Sciatic nerve (tissue), 2 donors: ENCODE results near the gene TRAPPC12. TPM values are rescaled to one million over a fixed set of nuclear protein-coding genes. Genes with fewer than 3 reads are reported as not detected.

Source experiments
- ATAC-seq: fragments of 200-7000 bp; cut with Tn5 transposase; one replicate; pipeline ENCODE4 v1.9.1; 2020; ENCODE audit warnings: mild to moderate bottlenecking, moderate library complexity
- DNase-seq: peaks from one replicate; pipeline ENCODE4 v3.0.0-alpha.2; 2020; ENCODE audit warnings: low spot score
- intact Hi-C: fragments of 100-400 bp; cut with DNase I; formaldehyde crosslinking; loops from one replicate; pipeline ENCODE4 v1.14.2; 2022
- total RNA-seq: library from RNA; stranded (reverse); fragmentation: NEBNext Ultra II Directional; extraction: Animal tissue kit (Norgen Biotek cat#: 25700); gene quantifications from one replicate; pipeline ENCODE4 v1.2.1, GENCODE V29; 2021
- donor health status: DM: no; HTN: no; CAD: no.
- donor health status: DM: no; HTN: no; CAD: no.

TRAPPC12 gene
- total RNA-seq, 1 donor from 2014 or later = 139 TPM

DNA sequence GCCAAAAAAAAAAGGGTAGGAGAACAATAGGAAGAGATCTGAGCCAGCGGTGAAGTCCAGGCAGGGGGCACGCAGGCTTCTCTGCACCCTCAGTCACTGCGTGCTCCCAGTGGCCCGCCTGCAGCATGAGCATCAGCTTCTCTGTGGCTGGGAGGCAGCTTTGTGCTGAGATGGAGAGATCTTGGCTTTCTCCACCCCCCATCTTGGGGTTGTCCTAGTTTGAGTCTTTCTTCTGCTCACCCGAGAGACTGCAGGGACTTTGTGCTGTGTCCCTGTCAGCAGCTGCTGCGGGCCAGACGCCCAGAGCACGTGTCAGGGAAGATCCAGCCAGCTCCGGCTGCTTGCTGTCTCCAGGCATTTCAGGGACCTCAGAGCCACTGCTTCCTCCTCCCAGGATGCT lies 20.3 kb downstream of the TRAPPC12 start:
- DNase-seq = no peak

DNA sequence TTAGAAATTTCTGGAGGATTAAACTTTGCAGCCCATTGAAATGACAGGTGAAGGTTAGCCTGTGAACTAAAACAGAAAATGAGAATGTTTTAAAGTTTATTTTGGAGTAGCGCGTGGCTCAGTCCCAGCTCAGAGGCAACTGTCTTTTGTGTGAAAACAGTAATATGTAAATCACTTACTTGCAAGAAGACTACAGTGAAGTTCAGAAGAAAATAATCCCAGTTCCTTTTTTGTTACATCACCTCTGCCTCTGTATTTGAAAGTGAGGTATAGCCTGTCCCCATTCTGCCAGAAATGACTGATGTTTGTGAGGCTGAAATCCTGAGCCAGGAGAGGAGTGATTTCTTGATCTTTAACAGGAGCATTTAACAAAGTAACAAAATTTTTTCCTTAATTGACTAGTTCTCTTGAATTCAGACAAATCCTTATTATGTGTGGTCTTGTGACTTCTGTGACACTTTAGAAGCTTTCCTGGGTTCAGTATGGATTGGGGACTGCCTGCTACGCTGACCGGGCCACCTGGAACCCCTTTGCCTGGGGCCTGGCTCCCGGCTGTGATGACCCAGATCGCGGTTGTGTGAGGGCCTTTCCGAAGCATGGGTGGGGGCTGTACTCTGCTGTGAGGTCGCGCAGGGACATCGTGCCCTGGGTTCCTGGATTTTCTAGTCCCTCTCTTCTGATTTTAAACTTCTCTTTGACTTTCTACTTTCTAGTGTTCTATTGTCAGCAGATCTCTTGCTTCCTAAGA lies 24.3 kb downstream of the TRAPPC12 start:
- DNase-seq (no peak), ATAC-seq (no peak)
- intact Hi-C loops = no loop called here

More for the DNA sequence above, 20.3 kb downstream of the TRAPPC12 start:
- peak; percentile 93 for ATAC-seq
- intact Hi-C loops = no loop called here

DNA sequence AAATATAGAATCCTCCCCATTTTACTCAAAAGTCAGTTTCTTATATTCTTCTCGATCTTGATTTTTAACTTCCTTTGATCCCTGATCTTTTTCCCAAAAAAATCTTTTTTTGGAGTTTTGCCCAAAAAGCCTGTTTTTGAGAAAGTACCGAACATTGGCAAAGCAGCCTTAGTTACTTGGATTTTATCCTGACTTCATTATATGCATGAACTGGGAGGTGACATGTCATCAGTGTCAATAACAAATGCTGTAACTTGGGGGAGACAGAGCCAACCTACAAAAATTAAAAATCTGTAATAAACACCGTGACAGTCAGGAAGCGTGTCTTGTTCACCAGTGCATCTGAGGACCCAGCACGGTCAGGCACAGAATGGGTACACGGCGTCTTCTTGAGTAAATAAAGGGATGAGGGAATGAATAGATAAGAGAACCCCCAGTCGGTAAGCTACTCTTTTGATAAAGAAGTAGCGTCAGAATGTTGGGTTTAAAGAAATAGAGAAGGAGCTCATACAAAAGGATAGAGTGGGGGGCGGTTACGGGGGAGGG lies 24.9 kb downstream of the TRAPPC12 start:
- no peak for DNase-seq
- intact Hi-C loops = no loop called here
- ATAC-seq = no peak

DNA sequence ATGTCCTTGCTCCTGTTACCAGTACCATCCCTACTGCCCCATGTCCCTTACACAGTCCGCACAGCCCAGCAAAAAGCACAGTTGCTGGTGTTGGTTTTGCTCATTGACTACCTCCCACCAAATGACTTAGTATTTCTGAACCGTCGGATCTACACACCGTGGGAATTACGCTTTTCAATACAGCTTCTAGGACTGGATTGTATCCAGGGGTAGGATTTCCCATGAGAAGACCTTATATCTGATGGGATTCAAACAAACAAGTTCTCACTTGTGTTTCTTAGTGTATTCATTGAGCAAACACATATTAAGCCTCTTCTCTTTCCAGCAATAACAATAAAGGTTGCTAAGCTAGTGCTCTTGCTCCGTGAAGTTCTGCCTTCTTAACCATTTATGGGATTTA lies 25.8 kb downstream of the TRAPPC12 start:
- no peak for ATAC-seq

DNA sequence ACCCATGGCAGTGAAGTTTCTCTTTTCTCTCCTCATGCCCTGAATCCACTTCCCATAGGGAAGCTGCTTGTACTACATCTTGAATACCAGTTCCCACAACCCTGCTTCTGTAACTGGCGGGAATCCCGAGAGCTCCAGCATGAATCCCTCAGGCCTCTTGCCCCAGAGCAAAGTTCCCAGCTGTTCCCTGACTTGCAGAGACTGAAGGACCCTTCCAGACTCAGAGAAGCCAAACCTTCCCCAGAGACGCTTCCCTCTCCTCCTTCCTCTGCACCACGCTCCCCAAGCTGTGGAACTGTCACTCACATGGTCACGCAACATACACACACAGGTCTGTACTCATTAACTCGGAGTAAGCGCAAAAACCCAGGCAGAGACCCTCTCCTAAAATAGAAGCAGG lies 26.4 kb downstream of the TRAPPC12 start:
- intact Hi-C loops = no loop called here

More for the DNA sequence above, 25.8 kb downstream of the TRAPPC12 start:
- DNase-seq = no peak
- intact Hi-C loops = no loop called here

DNA sequence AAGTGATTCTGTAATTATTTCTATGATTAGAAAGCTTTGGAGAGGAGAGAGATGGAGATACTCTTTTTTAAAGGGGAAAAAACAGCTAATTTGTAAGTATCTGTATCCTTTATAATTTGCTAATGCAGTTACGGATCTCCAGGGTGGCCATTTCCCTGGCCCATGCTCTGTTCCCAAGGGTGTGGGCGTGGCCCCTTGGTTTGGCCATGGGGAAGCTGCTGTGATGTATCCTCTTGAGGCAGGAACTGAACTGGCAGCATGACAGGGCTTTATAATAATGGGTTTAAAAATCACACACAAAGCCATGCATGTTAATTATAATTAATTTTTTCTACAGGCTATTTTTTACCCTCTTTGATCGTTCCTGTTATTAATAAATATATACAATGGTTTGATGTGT lies 27.0 kb downstream of the TRAPPC12 start:
- ATAC-seq = no peak
- intact Hi-C loops = no loop called here
- no peak for DNase-seq

More for the DNA sequence above, 26.4 kb downstream of the TRAPPC12 start:
- no peak for ATAC-seq
- DNase-seq = no peak

DNA sequence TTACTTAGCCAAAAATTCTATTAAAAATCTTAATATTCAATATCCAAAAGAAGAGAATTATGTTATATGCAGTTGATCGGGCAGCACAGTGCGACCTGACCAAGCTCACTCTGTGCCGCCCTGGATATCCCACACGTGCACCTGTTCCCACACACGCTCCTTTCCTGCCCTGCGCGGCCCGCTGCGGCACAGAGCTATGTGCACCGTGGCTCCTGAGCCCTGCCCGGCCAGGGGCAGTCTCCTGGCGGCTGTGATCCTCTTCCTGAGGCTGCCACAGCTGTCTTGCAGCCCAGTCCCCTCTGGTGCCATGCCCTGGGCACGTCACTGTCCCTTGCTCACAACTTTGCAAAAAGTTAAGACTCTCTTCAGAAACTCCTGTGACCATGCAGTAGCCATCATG lies 29.3 kb downstream of the TRAPPC12 start:
- ATAC-seq (no peak), DNase-seq (no peak)
- intact Hi-C loops = no loop called here

DNA sequence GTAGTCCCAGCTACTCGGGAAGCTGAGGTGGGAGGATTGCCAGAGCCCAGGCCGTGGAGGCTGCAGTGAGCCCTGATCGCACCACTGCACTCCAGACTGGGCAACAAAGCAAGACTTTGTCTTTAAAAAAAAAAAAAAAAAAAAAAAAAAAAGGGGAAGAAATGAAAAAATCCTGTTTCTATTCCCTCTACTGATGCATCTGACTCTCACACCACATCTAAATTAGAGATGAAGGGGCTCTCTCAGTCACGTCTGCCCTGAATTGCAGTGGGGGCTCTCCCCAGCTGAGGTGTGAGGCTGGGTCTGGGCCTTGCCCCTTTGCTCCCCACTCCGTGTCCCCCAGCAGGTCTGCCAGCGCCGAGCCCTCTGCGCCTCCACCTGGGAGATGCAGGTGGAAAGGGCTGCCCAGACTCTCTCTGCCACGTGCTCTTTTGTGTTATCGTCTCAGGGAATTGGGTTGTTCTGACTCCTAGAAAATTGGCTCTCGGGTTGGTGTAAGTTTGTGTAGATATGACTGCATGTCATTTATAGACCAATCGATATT lies 30.2 kb downstream of the TRAPPC12 start:
- ATAC-seq = no peak
- intact Hi-C loops = no loop called here

DNA sequence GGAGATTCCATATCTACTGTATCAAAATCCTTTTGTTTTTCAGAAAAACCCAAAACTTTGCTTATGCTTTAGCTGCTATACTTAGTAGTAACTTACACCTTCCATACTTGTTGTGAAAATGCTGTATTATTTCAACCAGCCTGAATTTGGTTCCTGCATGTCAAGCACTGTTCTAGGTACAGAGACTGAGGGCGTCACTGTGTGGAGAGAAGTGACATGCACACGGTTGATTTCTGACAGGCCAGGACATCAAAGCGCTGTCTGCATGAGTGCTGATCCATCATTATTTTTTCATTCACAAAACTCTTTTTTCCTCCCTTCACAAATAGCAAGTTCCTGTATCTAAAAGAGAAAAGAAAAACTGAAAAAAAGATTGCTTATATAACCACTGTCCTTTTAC lies 31.6 kb downstream of the TRAPPC12 start:
- intact Hi-C loops = no loop called here
- ATAC-seq (no peak), DNase-seq (no peak)

More for the DNA sequence above, 30.2 kb downstream of the TRAPPC12 start:
- no peak for DNase-seq

DNA sequence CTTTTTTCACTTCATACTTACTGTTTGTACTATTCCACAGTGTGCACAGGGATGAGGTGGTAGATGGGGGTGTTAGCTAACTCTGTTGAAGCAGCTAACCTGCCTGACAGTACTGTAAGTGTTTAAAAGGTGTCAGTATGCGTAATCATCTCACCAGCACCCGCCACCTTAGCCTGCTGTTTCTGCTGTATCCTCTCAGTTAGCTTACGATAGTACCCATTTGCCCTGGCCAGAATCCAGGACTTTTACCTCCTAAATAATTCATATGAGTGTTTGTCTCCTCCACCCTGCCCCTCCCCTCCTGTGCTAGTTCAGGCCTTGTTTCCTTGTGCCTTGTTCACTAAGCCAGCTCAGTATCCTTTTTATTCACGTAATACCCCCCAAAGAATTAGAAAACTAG lies 34.2 kb downstream of the TRAPPC12 start:
- no peak for DNase-seq
- intact Hi-C loops = no loop called here

DNA sequence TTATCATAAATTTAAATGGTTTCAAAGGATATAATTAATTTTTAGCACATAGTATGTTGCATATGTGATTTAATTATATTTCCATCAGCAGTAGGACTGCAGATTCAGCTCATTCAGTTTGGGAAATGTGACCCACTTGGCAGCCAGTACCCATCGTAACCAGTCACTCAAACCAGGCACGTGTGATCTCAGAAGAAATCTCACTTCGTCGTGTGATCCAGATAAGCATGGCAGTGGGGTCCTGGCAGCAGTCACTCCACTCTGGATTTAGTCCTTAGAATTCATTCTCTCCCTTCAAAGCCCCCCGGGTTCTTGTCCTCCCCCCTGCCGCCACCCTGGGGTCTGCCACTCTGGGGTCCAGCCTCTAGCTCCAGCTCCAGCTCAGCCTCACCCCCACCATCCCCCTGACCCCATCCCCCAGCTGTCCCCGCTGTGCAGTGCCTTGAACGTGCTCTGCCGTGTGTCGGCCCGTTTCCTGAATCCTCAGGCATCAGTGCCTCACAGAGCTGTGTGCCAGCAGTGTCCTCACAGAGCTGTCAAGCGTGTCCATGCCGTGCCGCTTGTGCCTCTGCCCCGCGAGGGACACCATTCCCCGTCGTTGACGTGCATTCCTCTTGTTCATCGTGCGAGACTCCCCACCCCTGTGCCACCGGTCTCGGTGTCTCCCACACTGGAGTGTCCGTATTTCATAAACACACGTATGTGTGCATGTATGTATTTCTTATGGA lies 34.8 kb downstream of the TRAPPC12 start:
- DNase-seq (no peak), ATAC-seq (no peak)
- intact Hi-C loops = no loop called here

More for the DNA sequence above, 34.2 kb downstream of the TRAPPC12 start:
- ATAC-seq = no peak

DNA sequence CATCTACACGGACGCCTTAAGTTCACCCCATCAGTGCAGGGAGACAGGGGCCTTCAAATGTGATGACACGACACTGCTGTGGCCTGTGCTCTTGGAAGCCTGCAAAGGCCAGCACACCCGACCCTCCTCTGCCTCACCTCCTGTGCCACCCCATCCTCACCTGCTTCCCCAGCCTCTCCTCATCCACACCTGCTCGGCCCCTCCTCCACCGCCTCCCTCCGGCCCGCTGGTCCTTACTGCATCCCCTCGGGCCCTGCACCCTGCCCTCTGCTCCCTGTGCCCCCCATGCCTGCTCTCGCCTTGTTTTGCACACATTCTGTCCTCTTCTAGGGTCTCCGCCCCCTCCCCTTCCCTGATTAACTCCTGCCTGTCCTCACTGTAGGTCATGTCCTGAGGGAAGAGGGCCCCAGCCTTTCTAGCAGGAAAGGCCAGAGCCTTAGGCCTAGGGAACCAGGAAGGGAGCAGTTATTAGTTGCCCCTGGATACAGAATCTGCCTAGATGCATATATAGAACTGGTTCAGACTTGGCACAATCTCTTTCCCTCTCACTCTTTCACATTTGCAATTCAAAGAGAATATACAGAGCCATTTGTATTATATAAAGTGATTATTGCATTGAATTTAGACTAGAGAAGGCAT lies 39.4 kb downstream of the TRAPPC12 start:
- DNase-seq = no peak
- no peak for ATAC-seq
- intact Hi-C loops = no loop called here

DNA sequence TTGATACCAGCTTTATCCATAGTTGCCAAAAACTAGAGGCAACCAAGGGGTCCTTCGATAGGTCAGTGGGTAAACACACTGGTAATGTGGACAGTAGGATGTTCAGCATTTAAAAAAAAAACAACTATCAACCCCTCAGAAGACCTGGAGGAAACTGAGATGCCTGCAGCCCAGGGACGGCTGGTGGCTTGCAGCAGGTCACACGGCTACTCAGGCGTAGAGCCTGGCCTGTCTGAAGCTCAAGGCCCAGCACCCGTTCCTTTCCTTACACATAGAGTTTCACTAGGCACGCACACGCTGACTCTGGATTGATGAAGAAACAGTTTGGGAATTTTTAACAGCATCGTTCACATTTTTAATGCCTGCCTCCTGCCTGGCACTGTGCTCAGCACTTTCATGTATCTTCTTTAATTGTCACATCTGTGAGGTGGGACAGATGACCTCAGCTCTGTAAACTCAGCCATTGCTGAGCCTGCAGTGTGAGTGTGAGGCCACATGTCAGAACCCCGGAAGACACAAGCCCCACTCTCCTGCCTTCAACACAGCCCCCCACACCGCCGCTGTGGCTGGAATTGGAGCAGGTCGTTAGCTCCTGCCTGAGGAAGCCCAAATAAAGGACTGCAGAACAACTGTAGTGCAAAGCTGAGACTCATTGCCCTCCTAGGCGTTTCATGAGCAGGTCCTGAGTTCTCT lies 40.7 kb downstream of the TRAPPC12 start:
- no peak for ATAC-seq
- DNase-seq = no peak
- intact Hi-C loops = no loop called here

DNA sequence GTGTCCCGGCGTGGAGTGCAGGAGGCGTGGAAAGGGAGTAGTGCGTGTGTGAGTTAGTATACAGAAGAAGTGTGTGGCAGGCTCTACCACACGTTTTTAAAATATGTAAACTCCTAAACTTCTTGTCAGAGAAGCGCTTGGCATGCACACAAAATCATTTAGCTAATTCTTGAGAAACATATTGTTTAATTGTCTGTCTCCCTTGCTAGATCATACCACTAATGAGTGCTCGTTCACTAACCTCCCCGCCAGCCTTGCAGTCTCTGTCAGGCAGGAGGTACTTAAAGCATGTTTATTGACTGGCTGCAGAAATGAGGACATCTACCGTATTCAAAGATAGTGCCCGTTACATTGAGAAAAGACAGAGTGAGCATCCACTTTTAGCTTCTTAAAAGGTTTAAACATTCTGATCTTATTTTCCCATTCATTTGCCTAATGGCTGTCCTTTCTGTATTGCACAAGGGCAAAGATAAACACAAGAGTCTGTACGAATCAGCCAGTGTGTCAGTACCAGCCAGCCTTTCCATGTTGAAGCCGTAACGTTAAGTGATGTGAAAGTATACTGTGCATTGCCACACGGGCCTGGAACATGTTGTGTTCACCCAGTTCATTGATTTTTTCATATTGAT lies 41.4 kb downstream of the TRAPPC12 start:
- intact Hi-C loops = no loop called here
- ATAC-seq (no peak), DNase-seq (no peak)

DNA sequence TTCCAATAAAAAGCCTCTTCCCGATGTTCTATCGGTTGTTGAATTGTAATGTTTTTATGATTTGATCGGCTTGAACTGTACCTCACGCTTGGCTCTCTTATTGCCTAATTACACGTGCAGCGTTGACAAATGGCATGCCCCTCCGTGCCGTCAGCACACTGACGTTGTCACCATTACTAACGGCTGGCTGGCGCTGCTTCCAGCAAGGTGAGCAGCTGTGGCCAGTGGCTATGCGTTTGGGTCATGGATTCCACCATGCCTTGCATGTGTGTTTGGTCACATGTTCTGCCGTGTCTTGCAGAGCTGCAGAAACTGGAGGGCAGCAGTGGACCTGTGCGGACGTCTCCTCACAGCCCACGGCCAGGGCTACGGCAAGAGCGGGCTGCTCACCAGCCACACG lies 42.1 kb downstream of the TRAPPC12 start:
- DNase-seq = no peak
- intact Hi-C loops = no loop called here
- no peak for ATAC-seq

DNA sequence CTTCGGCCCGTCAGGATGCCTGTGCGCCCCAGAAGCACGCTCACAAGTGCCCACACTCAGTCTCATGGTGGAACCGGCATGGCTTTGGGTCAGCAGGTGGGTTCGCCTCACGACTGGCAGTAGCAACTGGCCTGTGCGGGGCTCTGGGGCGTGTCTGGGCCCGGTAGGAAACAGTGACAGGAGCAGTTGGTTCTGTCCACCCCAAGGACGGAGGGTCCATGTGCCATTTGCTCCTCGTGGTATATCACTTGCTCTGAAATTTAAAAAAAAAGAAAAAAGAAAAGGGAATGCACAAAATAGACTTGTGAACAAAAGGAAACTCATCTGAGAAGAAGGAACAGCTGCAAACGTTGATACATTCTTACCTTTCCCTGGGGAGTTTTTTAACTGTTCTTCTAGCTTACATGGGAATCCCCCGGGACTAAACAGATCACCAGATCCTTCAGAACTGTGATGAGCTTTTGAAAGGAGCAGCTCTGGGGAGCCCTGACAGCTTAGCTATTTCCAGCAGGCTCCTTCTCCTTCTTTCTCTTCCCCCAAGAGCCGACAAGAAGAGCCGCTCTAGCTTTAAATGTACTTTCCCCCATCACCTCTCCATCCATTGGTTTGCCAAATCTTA lies 42.8 kb downstream of the TRAPPC12 start:
- intact Hi-C loops = no loop called here
- no peak for ATAC-seq
- no peak for DNase-seq

DNA sequence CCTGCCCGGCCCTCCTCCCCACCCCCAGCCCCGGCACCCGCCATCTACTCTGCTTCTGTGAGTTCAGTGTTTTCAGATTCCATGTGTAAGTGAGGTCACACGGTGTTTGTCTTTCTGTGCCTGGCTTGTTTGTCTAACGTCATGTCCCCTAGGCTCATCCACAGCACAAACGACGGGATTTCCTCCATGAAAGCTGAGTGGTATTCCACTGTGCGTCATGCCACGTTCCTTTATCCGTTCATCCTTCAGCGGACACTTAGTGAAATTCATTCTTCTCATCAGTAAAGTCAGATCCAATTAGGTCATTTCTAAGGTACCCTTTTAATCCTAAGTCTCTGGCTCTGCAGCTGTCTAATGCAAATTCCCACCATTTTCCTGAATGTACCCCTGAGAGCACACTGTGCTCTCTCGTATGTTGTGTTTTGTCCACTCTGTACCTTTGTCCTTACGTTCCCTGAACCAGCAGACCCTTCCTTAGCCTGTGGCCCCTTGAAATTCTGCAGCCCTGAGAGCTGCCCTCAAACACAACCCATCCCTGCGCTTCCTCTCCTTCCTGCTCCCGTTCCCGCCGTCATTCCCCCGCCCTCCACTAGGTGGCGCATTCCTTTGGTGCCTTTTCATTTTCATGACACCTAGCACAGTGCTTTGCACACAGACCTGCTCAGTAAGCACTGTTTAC lies 44.1 kb downstream of the TRAPPC12 start:
- ATAC-seq (peak; percentile 78), DNase-seq (peak; percentile 88)
- intact Hi-C loops = no loop called here
